ENCODE data around the gene RASSF3. TPM values are rescaled to one million over a fixed set of nuclear protein-coding genes. Genes with fewer than 3 reads are reported as not detected.

RASSF3 gene
- total and polyA plus RNA-seq, 10 of the 15 experiments (the other 5 are each of a cell fraction or from before 2014, with no cell fraction given): 6.9 to 62.4 (median 30.3) TPM

- TF ChIP-seq CUX1 (IDR thresholded peaks at IDR 0.05; ENCODE audit: insufficient replicate concordance, low read depth, low read length) (no peak), TCF3 (IDR thresholded peaks at IDR 0.05; ENCODE audit: borderline replicate concordance, insufficient read depth, low read depth, low read length) (no peak), SIX5 (IDR thresholded peaks at IDR 0.05; ENCODE audit: low read depth, low read length, severe bottlenecking) (no peak), NKRF (conservative IDR thresholded peaks at IDR 0.05) (no peak), ZBTB40 (IDR thresholded peaks at IDR 0.05; ENCODE audit: borderline replicate concordance) (no peak), TCF12 (IDR thresholded peaks at IDR 0.05; ENCODE audit: low read depth, low read length) (no peak), HDAC2 (IDR thresholded peaks at IDR 0.05) (no peak), FOXM1 (IDR thresholded peaks at IDR 0.05; ENCODE audit: low read depth, low read length) (no peak), SIN3A (IDR thresholded peaks at IDR 0.05; ENCODE audit: low read depth, low read length) (no peak), CHD4 (IDR thresholded peaks at IDR 0.05) (no peak), PAX8 (IDR thresholded peaks at IDR 0.05) (no peak)
Measured at GRCh38 chr12:64683816-64684543, 73.7 kb downstream of the RASSF3 start (continued).
